Measurements from ENCODE around the gene MYZAP.
A peak's percentile ranks its signal among the peaks of the same experiment; 100 is the strongest.

MYZAP gene, protein sequence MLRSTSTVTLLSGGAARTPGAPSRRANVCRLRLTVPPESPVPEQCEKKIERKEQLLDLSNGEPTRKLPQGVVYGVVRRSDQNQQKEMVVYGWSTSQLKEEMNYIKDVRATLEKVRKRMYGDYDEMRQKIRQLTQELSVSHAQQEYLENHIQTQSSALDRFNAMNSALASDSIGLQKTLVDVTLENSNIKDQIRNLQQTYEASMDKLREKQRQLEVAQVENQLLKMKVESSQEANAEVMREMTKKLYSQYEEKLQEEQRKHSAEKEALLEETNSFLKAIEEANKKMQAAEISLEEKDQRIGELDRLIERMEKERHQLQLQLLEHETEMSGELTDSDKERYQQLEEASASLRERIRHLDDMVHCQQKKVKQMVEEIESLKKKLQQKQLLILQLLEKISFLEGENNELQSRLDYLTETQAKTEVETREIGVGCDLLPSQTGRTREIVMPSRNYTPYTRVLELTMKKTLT

DNA sequence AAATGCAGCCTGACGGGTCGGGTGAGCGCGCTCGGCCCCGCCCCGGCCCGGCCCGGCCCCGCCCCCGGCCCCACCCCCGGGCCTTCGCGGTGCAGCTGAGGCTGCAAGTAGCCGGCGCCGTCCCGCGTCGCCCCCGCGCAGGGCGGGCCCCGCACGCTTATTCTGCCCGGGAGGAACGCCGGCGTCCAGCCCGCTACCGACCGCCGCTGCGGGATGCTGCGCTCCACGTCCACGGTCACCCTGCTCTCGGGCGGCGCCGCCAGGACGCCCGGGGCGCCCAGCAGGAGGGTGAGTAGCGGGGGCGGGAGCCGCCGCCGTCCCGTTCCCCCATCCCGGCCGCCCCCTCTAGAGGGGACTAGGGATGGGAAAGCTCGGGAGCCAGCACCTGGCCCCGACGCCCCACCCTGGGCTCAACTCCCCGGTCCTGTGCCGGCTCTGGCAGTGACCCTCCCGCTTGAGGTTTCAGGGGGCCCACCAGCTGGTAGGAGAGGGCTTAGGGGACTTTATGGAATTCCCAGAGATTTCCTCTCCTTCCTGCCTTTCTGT, at the start of gene MYZAP:
MYZAP (plus strand) TSS at position 83 of the 546 bp plus-strand sequence; CDS start at position 214, 131 bp downstream.
- peak in 3 of 4 experiments; percentile 8 to 44 (median 33) for DNase-seq (ENCODE audit: low read depth in 4 of 4, low spot score in 1 of 4)

DNA sequence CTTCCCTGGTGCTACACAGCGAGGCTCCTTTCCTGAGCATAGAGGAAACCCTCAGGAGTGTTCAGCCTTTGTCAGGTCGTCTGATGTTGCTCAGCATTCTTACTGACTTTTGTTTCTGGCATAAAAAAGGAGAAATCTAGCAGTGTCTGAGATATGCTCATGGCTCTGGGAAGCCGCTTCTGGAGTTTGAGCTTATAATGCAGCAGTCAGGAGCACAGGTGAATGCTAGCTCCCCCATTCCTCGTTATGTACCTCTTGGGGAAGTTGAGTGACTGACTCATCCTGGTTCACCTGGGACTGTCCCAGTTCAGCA, 49.2 kb upstream of the MYZAP start:
- DNase-seq (ENCODE audit: low read depth in 4 of 4, low spot score in 1 of 4) = no peak

DNA sequence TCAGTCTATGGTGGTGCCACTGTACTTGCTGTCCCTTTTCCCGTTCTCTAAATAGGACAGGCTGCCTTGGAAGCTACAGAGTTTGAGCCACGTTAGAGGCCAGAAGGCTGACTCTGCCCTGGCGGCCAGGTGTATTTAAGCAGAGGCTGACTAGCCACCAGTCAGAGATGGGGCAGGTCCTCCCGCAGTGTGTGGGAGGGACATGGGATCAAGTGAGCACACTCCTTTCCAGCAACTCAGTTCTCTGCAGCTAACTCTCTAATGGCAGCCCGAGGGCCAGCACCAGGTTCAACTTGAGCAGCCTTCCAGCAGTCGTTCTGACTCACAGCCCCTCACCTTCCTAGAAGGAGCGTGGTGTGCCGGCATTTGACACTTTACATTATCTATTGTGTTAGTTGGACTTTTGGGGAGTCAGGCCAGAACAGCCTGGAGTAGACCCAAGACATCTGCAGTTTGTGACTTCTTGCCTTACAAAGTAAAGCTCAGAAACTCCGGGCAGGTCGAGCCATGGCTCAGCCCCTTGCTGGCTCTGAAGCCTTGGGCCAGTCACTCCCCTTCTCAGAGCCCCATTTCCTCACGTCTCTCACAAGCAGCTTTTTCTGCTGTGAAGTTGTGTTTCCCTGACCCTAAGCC, 46.7 kb upstream of the MYZAP start:
- no peak for DNase-seq (ENCODE audit: low read depth in 4 of 4, low spot score in 1 of 4)

DNA sequence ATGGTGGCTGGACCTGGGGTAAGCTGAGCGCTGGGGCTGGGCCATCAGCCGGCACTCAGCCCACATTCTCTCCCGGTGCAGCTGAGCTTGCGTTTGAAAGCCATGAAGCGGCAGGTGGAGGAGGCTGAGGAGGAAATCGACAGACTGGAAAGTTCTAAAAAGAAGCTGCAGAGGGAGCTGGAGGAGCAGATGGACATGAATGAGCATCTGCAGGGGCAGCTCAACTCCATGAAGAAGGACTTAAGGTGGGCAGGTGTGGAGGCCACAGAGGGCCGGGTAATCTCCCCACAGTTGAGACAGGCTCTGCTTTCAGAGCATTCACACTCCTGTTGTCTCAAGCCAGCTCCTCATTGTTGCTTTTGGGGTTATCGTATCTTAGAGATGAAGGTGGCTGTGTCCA, 45.7 kb upstream of the MYZAP start:
- DNase-seq (ENCODE audit: low read depth in 4 of 4, low spot score in 1 of 4) = no peak

DNA sequence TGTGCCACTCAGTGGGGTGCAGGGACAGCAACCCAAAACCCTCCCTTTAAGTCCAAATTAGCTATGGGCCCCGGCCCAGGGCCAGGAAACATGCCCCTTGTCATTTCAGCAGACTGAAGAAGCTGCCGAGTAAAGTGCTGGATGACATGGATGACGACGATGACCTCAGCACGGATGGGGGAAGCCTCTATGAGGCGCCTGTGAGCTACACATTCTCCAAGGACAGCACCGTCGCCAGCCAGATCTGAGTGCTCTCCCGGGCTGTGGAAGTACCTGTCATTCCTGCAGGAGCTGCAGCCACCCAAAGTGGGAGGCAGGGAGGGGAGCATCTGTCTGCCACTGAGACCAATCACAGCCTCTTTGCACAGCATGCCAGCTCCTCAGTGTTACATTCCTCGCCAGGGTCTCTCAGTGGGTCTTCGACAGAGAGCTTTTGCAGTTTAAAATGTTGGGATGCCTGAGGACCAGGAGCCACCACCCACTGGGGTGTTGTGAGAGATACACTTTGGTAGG, 44.4 kb upstream of the MYZAP start:
- DNase-seq (ENCODE audit: low read depth in 4 of 4, low spot score in 1 of 4) = no peak

DNA sequence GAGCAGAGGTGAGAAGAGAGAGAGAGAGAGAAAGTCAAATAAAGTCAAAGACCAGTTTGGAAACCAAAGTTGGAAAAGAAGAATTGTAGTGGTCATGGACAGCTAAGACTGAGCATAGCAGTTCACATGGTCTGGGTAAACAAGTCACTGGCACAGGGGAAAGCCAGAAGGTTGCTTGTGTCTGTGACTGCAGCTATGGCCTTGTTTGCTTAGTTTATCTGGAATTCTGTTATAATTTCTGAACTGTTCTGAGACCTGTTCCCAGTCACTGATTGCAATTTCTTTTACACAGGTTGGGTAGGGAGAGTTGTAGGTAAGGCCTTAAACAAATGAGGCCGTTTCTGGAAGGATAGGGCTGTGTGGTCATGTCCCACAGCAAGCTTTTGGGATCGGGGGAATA, 43.4 kb upstream of the MYZAP start:
- no peak for DNase-seq (ENCODE audit: low read depth in 4 of 4, low spot score in 1 of 4)

DNA sequence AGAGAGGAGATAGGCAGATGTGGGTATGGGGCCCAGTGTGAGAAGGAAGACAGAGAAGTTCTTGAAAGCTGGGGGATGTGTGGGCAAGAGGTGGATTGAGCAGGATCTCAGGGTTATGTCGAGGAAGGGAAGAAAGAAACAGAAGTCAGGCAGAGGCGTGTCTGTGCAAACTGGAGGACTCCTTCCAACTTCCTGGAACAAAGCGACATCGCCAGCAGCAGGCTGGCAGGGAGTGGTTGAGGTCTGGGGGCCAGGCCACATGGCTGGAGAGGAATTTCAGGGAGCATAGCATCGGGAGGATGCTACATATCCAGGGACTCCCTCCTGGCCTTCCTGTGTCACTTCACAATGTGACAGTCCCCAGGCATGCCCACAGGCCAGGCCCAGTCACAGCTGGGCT, 42.9 kb upstream of the MYZAP start:
- DNase-seq (ENCODE audit: low read depth in 4 of 4, low spot score in 1 of 4) = no peak

DNA sequence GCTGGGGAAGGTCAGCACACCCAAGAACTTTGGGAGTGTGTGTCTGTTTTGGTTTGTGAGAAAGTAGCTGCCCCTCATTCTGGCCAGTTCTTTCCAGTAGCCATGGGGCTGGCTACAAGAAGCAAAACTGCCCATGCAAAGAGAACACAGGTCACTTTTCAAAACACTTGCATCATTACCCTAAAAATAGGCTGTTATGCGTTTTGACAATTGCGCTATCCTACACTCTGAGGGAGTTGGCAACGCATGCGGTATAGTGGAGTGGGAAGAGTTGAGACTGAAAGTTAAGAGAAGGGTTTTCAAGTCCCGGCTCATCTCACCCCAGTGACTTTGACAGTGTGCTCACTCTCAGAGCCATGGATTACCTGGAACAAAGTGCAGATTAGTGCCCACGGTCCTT, 41.8 kb upstream of the MYZAP start:
- DNase-seq (ENCODE audit: low read depth in 4 of 4, low spot score in 1 of 4) = no peak

DNA sequence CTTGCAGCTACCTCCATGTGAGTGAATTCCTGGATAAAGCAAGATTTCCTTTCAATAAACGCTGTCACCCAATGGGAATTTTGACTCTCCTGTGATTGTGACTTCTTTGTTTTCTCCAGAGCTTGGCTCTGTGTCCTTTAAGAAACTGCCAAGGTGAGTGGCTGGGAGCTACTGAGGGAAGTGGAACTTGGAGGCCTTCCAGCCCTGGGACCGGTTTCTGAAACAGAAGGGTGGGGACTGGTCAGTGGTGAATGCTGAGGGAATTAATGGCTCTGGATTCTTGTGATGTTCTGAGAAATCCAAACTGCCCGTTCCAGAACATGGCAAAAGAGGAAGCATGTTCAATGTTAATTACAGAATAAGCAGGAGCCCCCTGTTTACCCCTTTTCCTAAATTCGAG, 41.1 kb upstream of the MYZAP start:
- DNase-seq (ENCODE audit: low read depth in 4 of 4, low spot score in 1 of 4) = no peak

DNA sequence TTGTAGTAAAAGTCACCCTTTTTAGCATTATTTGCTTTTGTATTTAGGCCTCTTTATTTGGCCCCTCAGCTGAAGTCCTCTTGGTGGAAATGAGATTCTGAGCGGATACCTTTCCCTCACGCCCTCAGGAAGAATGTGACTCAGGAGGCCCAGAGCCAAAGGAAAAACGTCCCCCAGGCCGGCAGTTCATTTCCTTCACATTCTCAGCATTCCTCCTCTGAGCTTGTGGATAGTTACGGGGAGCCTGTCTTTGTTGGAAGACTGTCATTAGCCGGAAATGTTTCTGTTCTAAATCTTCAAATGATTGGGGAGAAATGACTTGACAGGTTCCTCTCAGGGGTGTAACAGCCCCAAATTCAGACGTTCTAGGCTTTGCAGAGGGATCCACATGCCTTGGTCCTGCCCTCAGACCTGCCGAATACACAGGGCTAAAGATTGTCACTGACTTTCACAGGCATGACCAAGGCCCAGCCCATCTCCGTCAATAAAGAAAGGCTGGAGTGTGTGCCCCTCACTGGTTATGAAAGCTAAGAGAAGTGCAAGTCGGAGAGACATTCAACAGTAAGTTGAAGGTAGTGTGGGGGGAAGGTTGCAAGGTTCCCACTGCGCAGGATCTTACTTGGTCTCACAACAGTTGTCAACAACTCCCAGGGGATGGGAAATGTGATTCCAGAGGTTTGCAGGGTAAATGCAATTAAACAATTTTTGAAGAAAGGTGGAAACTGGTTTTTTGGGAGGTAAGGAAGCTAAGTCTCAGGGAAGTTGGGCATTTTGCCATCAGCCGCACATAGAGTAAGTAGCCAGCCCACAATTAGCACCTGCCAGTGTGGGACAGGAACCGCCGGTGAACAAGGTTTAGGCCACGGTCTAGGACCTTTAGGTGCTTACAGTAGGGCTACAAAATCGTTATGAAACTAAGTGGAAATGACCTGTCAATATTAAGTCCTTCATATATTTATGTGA, 39.7 kb upstream of the MYZAP start:
- no peak for DNase-seq (ENCODE audit: low read depth in 4 of 4, low spot score in 1 of 4)

DNA sequence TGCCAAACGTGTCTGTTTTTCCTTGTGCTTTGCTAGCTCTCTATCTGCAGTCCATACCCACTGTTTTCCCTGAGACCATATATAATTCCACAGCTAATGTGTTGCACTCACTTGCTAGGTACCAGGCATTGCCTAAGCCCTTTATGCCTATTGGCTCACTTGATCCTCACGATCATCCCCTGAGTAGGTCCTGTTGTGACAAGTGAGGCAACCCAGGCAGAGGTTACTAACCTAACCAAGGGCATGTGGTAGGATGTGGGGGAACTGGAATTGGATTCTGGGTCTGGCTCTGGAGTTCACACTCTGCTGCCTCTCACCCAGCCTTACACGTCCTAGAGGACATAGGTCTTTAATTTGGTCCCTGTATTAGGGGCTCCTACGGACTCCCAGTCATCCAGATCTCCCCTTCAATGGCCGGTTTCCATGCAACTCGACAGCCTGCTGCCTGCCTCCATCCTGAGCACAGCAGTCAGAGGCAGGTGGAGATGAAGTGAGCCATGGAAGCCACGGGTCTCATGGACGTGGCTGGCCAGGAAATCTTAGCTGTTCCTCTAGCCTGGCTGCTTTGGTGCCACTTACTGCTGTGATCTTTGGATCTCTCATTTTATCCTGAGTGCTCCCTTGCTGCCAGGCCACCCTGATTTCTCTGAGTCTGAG, 38.9 kb upstream of the MYZAP start:
- no peak for DNase-seq (ENCODE audit: low read depth in 4 of 4, low spot score in 1 of 4)

DNA sequence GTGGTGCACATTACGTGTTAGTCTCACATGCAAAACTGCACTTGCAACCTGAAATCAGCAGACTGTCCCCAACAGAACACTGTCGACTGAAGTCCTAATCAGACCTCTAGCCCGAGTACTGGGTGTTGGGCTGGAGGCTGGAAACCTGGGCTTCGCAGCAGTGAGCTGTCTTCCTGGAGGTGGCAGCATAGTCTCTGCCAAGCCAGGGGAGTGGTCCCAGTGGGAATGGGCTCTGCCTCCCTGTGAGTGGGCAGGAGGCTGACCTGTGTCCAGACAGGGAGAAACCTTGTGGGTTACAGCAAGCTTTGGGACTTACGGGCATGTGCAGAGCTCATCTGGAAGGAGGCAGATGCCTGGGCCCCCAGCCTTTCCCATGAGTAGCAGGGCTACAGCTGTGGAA, 38.2 kb upstream of the MYZAP start:
- DNase-seq (ENCODE audit: low read depth in 4 of 4, low spot score in 1 of 4) = no peak

DNA sequence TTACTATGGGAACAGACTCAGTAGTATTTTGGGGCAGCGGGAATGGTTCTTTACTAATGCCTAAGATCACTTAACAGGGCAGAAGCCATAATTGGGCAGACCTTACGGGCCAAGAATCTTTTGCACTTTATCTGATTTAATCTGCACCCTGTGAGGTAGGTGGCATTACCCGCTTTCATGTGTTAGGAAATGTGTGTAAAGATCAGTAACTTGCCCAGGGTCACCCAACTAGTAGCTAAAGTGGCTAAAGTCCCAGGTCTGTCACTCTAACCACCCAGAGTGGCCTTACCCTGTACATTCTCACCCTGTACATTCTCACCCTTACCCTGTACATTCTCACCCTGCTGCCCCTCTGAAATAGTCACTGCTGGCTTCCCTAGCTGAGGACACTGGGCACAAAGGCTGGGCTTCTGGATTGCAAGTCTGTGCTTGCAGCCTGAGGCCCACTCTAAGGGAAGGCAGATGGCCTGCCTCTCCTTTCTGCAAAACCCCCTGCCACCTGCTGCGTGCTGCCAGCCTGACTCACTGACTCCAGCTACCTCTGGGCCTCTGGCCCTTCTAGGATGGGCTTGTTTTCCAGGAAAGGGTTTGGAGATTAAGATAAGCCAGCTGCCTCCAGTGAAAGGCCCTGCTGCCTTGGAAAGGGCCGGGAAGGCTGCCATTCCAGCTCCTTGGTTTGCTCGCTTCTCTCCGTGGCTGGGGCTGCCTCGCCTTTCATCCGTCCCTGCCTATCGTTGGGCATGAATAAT, 37.5 kb upstream of the MYZAP start:
- no peak for DNase-seq (ENCODE audit: low read depth in 4 of 4, low spot score in 1 of 4)

DNA sequence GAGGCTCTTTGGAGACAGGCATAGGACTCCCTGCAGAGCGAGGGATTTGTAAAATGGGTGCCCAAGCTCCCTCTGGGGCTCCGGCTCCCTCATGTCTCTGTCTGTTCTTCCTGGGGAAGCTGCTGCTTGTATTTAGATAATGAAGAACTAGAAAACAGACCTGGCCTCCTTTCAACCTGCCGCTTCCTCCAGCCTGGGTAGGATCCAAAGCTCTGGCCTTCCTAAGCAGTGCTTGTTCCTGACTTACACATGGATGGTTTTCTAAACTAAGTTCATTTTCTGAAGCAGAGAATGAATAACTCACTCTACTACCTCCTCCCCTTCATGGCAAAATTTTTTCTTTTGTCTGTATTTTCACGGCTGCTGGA, 36.9 kb upstream of the MYZAP start:
- DNase-seq (ENCODE audit: low read depth in 4 of 4, low spot score in 1 of 4) = no peak

DNA sequence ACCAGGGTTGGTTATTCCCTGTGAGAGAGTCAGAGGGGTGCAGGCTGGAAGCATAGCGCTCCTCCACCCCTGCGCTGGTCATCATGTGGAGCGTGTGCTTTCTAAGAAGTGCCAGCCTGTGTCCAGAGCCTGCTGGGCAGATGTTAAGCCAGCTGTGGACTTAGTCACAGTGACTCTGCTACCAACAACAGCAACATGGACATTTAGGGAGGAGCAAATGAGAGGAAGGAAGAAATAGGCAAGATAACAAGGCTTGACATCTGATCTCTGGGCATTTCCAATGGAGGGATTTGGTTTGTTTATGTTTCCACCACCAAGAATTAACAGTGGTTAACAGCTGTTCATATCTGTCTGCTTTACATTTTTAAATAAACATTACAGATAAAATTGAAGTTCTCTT, 36.4 kb upstream of the MYZAP start:
- DNase-seq (ENCODE audit: low read depth in 4 of 4, low spot score in 1 of 4) = no peak

DNA sequence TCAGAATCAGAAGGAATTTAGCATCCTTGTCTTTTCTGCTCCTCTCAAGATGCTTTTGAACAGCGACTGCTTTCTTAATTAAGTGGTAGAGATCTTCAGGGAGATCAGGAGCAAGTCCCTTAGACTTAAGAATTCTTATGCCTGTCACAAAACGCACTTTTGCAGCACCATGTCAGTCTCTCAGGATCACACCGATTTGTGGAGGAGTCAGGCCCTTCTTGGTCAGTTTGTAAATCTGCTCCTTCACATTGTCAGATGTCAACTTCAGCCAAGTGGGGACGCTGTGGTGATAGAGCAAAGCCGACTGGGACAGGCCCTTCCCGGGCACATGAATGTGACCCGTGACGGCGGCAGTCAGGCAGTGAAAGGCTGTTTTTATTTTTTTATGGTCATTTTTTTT, 35.7 kb upstream of the MYZAP start:
- no peak for DNase-seq (ENCODE audit: low read depth in 4 of 4, low spot score in 1 of 4)

DNA sequence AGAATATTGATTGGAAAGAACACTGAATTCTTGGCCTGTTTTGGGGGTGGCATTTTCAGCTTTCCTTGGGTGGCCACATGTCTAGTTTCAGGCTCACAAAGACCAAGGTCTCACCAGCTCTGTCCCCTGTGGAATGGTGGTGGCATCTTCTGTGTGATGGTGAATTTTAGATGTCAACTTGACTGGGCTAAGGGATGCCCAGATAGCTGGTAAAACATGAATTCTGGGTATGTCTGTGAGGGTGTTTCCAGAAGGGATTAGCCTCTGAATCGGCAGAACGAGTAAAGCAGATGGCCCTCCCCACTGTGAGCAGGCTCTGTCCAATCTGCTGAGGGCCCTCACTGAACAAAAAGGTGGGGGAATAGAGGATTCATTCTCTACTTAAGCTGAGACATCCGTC, 34.4 kb upstream of the MYZAP start:
- DNase-seq (ENCODE audit: low read depth in 4 of 4, low spot score in 1 of 4) = no peak

DNA sequence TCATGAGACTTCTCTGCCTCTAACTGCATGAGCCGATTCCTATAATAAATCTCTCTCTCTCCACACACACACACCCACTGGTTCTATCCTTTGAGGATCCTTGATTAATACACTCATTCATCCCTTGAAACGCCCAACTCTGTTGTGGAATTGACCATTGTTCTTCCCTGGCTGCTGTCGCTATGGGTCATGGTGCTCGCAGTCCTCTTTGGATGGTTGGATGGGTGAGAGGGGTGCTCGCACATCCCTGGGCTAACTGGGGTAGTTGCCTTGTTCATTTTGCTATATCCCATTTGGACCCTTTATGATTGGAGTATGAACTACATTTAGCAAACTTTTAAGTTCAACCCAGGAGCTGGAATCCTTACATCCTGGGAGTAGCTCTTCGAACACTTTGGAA, 33.9 kb upstream of the MYZAP start:
- DNase-seq (ENCODE audit: low read depth in 4 of 4, low spot score in 1 of 4) = no peak

DNA sequence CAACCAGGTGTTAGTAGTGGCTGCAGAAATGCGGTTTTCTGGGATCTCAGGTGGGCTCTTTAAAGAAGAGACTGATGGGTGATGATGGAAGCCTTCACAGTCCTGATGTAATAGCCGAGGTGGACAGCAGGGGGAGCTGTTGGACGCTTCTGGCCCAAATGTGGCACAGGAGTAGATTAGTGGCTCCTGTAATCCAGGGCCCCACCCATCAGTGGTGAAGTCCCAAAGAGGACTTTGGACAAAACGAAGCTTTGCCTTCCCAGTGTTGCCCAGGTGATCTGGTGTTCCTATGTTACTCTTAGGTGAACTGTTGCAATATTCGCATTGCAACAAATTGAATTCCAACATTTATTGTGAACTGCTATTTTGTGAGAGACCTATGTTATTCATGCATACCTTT, 31.8 kb upstream of the MYZAP start:
- DNase-seq (ENCODE audit: low read depth in 4 of 4, low spot score in 1 of 4) = peak; percentile 58 to 81 (median 65)
